ENCODE results near the gene TCF12. TPM values are rescaled to one million over a fixed set of nuclear protein-coding genes. Genes with fewer than 3 reads are reported as not detected.

The TCF12 gene
- total and polyA plus RNA-seq, 2 of the 8 experiments (the other 6 are each of a cell fraction or from before 2014, with no cell fraction given), result 85.8 to 101 TPM

DNA sequence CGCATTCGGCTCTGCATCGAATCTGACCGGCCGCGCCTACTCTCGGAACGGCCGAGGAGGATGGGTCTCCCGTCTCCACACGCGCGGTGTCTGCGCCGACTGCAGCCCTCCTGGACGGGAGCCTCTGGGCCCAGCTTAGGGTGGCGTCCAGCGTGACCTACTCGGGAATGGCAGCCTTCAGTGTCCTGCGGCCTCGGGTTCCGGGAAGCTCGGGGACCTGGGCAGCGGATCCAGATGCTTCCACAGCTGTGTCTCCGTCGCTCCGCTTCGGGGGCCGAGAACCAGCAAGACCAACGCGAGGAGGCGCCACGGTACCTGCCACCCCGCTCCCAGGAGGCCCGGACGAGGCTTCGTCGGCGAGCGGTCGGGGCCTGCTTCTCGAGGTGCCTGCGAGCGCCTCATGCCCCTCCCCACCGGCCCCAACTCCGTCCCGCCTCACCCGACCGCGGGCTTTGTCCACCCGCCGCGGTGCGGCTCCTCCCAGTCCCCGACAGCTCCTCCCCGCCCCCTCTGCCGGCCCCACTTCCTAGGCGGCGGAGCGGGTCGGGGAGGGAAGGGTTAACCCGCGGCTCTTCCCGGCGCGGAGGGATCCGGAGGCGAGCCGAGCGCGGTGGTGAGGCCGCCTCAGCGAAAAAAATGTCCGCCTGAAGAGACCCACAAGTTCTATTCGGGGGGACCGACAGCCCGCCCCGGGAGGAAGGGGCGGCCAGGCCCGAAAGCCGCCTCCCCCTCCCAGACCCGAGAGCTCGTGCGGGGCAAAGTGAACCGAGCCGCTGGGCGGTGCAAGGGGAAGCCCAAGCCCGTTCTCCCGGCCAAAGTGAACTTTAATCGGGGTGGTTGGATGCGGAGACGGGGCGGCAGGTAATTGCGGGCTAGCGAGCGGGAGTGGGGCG, at the start of gene TCF12 (continued):
- TF ChIP-seq YY1 (IDR thresholded peaks at IDR 0.05; ENCODE audit: low read depth, low read length) (peak; percentile 90), TCF12 (IDR thresholded peaks at IDR 0.05; ENCODE audit: low read depth, low read length) (no peak), SAP30 (IDR thresholded peaks at IDR 0.05; ENCODE audit: insufficient read depth, insufficient replicate concordance, low read length) (no peak), POLR2A (IDR thresholded peaks at IDR 0.05; ENCODE audit: control extremely low read depth in 1 of 2, low read depth in 2 of 2, low read length in 2 of 2) (peak; percentile 74 to 75; a peak in 2 of 3 replicates), SIX5 (IDR thresholded peaks at IDR 0.05; ENCODE audit: low read depth, low read length) (no peak), TEAD4 (IDR thresholded peaks at IDR 0.05; ENCODE audit: low read depth, low read length) (0 out of 2 replicates have a peak, but pooled peaks have one; percentile 11), BACH1 (IDR thresholded peaks at IDR 0.05; ENCODE audit: low read length) (peak; percentile 59; the same call in 1 of the 2 replicates), SP4 (IDR thresholded peaks at IDR 0.05; ENCODE audit: low read length) (no peak; the same call in 1 of the 2 replicates), HDAC2 (IDR thresholded peaks at IDR 0.05; ENCODE audit: borderline replicate concordance in 1 of 2, low read depth in 2 of 2, low read length in 2 of 2) (peak in 1 of 2 experiments; percentile 89; a peak in 2 of 4 replicates), RNF2 (IDR thresholded peaks at IDR 0.05; ENCODE audit: borderline replicate concordance, low read depth, low read length, missing control alignments, poor library complexity, severe bottlenecking) (no peak), CBX5 (IDR thresholded peaks at IDR 0.05; ENCODE audit: low read depth, low read length) (no peak), POU5F1 (IDR thresholded peaks at IDR 0.05; ENCODE audit: low read depth, low read length) (no peak), BRCA1 (IDR thresholded peaks at IDR 0.05; ENCODE audit: low read depth, low read length) (no peak), KDM1A (IDR thresholded peaks at IDR 0.05; ENCODE audit: borderline replicate concordance, low read length) (no peak), EZH2 (IDR thresholded peaks at IDR 0.05; ENCODE audit: low read depth, low read length, severe bottlenecking) (no peak), KDM4A (IDR thresholded peaks at IDR 0.05; ENCODE audit: low read depth, low read length, severe bottlenecking) (peak; percentile 87), EGR1 (IDR thresholded peaks at IDR 0.05; ENCODE audit: borderline replicate concordance, low read depth, low read length) (peak; percentile 49; the same call in 1 of the 2 replicates), BCL11A (IDR thresholded peaks at IDR 0.05; ENCODE audit: low read depth in 2 of 2, low read length in 2 of 2) (no peak), POLR2AphosphoS5 (IDR thresholded peaks at IDR 0.05; ENCODE audit: low read depth, low read length) (peak; percentile 74)
- TF ChIP-seq, protein P1, sequence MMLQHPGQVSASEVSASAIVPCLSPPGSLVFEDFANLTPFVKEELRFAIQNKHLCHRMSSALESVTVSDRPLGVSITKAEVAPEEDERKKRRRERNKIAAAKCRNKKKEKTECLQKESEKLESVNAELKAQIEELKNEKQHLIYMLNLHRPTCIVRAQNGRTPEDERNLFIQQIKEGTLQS (IDR thresholded peaks at IDR 0.05; ENCODE audit: insufficient read depth, low read depth, low read length), result no peak
- TF ChIP-seq, protein P2, sequence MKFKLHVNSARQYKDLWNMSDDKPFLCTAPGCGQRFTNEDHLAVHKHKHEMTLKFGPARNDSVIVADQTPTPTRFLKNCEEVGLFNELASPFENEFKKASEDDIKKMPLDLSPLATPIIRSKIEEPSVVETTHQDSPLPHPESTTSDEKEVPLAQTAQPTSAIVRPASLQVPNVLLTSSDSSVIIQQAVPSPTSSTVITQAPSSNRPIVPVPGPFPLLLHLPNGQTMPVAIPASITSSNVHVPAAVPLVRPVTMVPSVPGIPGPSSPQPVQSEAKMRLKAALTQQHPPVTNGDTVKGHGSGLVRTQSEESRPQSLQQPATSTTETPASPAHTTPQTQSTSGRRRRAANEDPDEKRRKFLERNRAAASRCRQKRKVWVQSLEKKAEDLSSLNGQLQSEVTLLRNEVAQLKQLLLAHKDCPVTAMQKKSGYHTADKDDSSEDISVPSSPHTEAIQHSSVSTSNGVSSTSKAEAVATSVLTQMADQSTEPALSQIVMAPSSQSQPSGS (IDR thresholded peaks at IDR 0.05; ENCODE audit: low read length), result no peak
